SU-DHL-6 (cell line): Measurements from ENCODE around the gene OAF.

Experiments used
- H2AFZ ChIP-seq: fragments of 200-600 bp; sonication (generic); 2 replicates; pipeline ENCODE4 v1.6.1; 2014; ENCODE audit warnings: low read depth, mild to moderate bottlenecking, moderate library complexity, mixed read lengths, antibody characterized with exemption, low read length; ENCODE audit not compliant: severe bottlenecking
- H3F3A ChIP-seq: fragments of 200-600 bp; shearing (Covaris generic); 2 replicates; pipeline ENCODE4 v1.6.0; 2016; ENCODE audit warnings: antibody characterized with exemption, mild to moderate bottlenecking; ENCODE audit not compliant: insufficient read depth
- H3K27ac ChIP-seq: fragments of 200-600 bp; sonication (generic); 2 replicates; pipeline ENCODE4 v1.5.1; 2016; ENCODE audit warnings: low read depth, mild to moderate bottlenecking, low read length, moderate library complexity, mixed read lengths
- H3K27me3 ChIP-seq: fragments of 200-600 bp; sonication (generic), shearing (Covaris generic); 2 replicates; pipeline ENCODE4 v1.6.0; 2014; ENCODE audit warnings: mild to moderate bottlenecking, low read length
- H3K36me3 ChIP-seq: fragments of 200-600 bp; sonication (generic); 2 replicates; pipeline ENCODE4 v1.6.1; 2014; ENCODE audit warnings: mild to moderate bottlenecking, low read length, mixed read lengths
- H3K4me2 ChIP-seq: fragments of 300-600, 200-600 bp; shearing (Covaris generic), sonication (generic); 2 replicates; pipeline ENCODE4 v1.6.0; 2014; ENCODE audit warnings: low read length, low read depth, mild to moderate bottlenecking; ENCODE audit not compliant: poor library complexity, severe bottlenecking
- H3K4me3 ChIP-seq: fragments of 200-600 bp; sonication (generic); 2 replicates; pipeline ENCODE4 v1.5.1; 2014; ENCODE audit warnings: antibody characterized with exemption, low read length, mild to moderate bottlenecking, mixed read lengths; ENCODE audit not compliant: insufficient read depth, poor library complexity, severe bottlenecking
- H3K79me2 ChIP-seq: fragments of 200-600 bp; sonication (generic); 2 replicates; pipeline ENCODE4 v1.6.1; 2014; ENCODE audit warnings: mild to moderate bottlenecking, low read length, moderate library complexity; ENCODE audit not compliant: insufficient read depth
- H3K9ac ChIP-seq: fragments of 200-600 bp; sonication (generic); 2 replicates; pipeline ENCODE4 v1.7.0; 2014; ENCODE audit warnings: mild to moderate bottlenecking, low read length
- H3K9me2 ChIP-seq: fragments of 200-600 bp; sonication (generic); replicated peaks from 2 replicates; pipeline ENCODE4 v1.6.1; 2014; ENCODE audit warnings: low read length; ENCODE audit not compliant: insufficient read depth
- H3K9me3 ChIP-seq: fragments of 200-600 bp; sonication (generic); 2 replicates; pipeline ENCODE4 v1.6.1; 2014; ENCODE audit warnings: low read length, mixed read lengths; ENCODE audit not compliant: insufficient read depth
- H4K20me1 ChIP-seq: fragments of 200-600 bp; sonication (generic); 2 replicates; pipeline ENCODE4 v1.6.1; 2014; ENCODE audit warnings: low read depth, mild to moderate bottlenecking, antibody characterized with exemption, low read length, moderate library complexity, mixed read lengths
- EZH2phosphoT487 ChIP-seq: fragments of 200-600 bp; sonication (generic), shearing (Covaris generic); conservative IDR thresholded peaks from 2 replicates; pipeline ENCODE4 v1.6.1; 2018; ENCODE audit warnings: mild to moderate bottlenecking, antibody characterized with exemption, low read length, moderate library complexity, mixed read lengths
- TF ChIP-seq, protein P1 (sequence below): fragments of 200-600 bp; sonication (generic); IDR thresholded peaks from one replicate; pipeline ENCODE4 v1.5.1; 2017; ENCODE audit warnings: antibody characterized with exemption, mild to moderate bottlenecking, low read length, moderate library complexity; ENCODE audit not compliant: insufficient read depth, poor library complexity, severe bottlenecking

The OAF gene

GRCh38 chr11:120214581-120214980 lies 3.7 kb downstream of the OAF start:
- Histone ChIP-seq H2AFZ (no peak overlapping the region), H3K36me3 (no peaks in the 10 kb centered on the region), H3K4me2 (no peak overlapping the region), H3K4me3 (no peak overlapping the region), H3K27ac (no peak overlapping the region), H3K9me3 (no peaks in the 10 kb centered on the region), H4K20me1 (no peaks in the 10 kb centered on the region), H3K9ac (no peak overlapping the region), H3F3A (no peaks in the 10 kb centered on the region), H3K9me2 (no peaks in the 10 kb centered on the region), H3K79me2 (no peaks in the 10 kb centered on the region), H3K27me3 (no peaks in the 10 kb centered on the region)
- TF ChIP-seq, protein P1, sequence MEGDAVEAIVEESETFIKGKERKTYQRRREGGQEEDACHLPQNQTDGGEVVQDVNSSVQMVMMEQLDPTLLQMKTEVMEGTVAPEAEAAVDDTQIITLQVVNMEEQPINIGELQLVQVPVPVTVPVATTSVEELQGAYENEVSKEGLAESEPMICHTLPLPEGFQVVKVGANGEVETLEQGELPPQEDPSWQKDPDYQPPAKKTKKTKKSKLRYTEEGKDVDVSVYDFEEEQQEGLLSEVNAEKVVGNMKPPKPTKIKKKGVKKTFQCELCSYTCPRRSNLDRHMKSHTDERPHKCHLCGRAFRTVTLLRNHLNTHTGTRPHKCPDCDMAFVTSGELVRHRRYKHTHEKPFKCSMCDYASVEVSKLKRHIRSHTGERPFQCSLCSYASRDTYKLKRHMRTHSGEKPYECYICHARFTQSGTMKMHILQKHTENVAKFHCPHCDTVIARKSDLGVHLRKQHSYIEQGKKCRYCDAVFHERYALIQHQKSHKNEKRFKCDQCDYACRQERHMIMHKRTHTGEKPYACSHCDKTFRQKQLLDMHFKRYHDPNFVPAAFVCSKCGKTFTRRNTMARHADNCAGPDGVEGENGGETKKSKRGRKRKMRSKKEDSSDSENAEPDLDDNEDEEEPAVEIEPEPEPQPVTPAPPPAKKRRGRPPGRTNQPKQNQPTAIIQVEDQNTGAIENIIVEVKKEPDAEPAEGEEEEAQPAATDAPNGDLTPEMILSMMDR = no peak
- TF ChIP-seq EZH2phosphoT487 = no peak

- H3K27me3 ChIP-seq = no peaks in the 10 kb centered on the region
Measured at GRCh38 chr11:120215634-120216033, 4.8 kb downstream of the OAF start.

GRCh38 chr11:120216426-120217102 lies 5.7 kb downstream of the OAF start:
- H3K9me2 ChIP-seq = no peaks in the 10 kb centered on the region

More at GRCh38 chr11:120215634-120216033, 4.8 kb downstream of the OAF start:
- H3K79me2 ChIP-seq = no peaks in the 10 kb centered on the region
- no peak overlapping the region for H3K4me2 ChIP-seq
- H4K20me1 ChIP-seq = no peaks in the 10 kb centered on the region
- H2AFZ ChIP-seq = no peak overlapping the region
- no peaks in the 10 kb centered on the region for H3K9me3 ChIP-seq
- TF ChIP-seq EZH2phosphoT487 = no peak
- TF ChIP-seq, protein P1 = no peak
- H3K4me3 ChIP-seq = no peak overlapping the region
- no peaks in the 10 kb centered on the region for H3F3A ChIP-seq
- no peaks in the 10 kb centered on the region for H3K9me2 ChIP-seq
- H3K36me3 ChIP-seq = no peaks in the 10 kb centered on the region
- no peak overlapping the region for H3K27ac ChIP-seq
- H3K9ac ChIP-seq = no peak overlapping the region

More at GRCh38 chr11:120216426-120217102, 5.7 kb downstream of the OAF start:
- Histone ChIP-seq H4K20me1 (no peaks in the 10 kb centered on the region), H2AFZ (no peak overlapping the region), H3K9ac (no peak overlapping the region), H3K4me3 (no peak overlapping the region), H3K4me2 (no peak overlapping the region), H3K27me3 (no peaks in the 10 kb centered on the region), H3F3A (no peaks in the 10 kb centered on the region), H3K79me2 (no peaks in the 10 kb centered on the region), H3K36me3 (no peaks in the 10 kb centered on the region), H3K9me3 (no peaks in the 10 kb centered on the region), H3K27ac (no peak overlapping the region)
- no peak for TF ChIP-seq EZH2phosphoT487
- TF ChIP-seq, protein P1 = no peak
